ENCODE data around the gene AFG3L2. TPM values are rescaled to one million over a fixed set of nuclear protein-coding genes. Genes with fewer than 3 reads are reported as not detected.

The AFG3L2 gene
- total and polyA plus RNA-seq, 2 experiments from 2014 or later: 50.3 to 105 TPM

- Histone ChIP-seq H2AFZ (peak overlapping the region; percentile 74; the same call in 1 of the 2 replicates), H3K4me2 (no peak overlapping the region), H3K27me3 (ENCODE audit: insufficient read depth) (no peaks in the 10 kb centered on the region), H3K27ac (ENCODE audit: low read depth) (no peak overlapping the region), H3K79me2 (replicated peaks; ENCODE audit: insufficient read depth) (no peaks in the 10 kb centered on the region), H3K4me3 (no peak overlapping the region), H3K9me2 (ENCODE audit: insufficient read depth) (no peaks in the 10 kb centered on the region), H3K36me3 (ENCODE audit: insufficient read depth) (no peaks in the 10 kb centered on the region), H3K4me1 (ENCODE audit: insufficient read depth) (no peaks in the 10 kb centered on the region; the same call in 1 of the 2 replicates), H4K20me1 (replicated peaks; ENCODE audit: insufficient read depth) (no peaks in the 10 kb centered on the region), H3F3A (replicated peaks; ENCODE audit: low read depth) (no peaks in the 10 kb centered on the region)
- Mint-ChIP-seq H3K27ac (no peak overlapping the region), H3K4me3 (no peak overlapping the region), H3K4me1 (peaks cover 7% of the 10 kb centered on the region; the same call in 2 of the 3 replicates), H3K36me3 (ENCODE audit: low read depth) (no peaks in the 10 kb centered on the region), H3K27me3 (ENCODE audit: insufficient read depth, low read depth, poor library complexity) (peaks cover 17% of the 10 kb centered on the region), H3K9me3 (no peaks in the 10 kb centered on the region)
- peak; percentile 16; the same call in 2 of the 3 replicates for ATAC-seq
- TF ChIP-seq EZH2phosphoT487 (IDR thresholded peaks at IDR 0.05; ENCODE audit: unreplicated experiment) (no peak), REST (IDR thresholded peaks at IDR 0.05; ENCODE audit: unreplicated experiment) (no peak), EZH2 (IDR thresholded peaks at IDR 0.05; ENCODE audit: low read depth, unreplicated experiment) (no peak), ZNF331 (CRISPR knock-in tag; IDR thresholded peaks at IDR 0.05; ENCODE audit: low read depth) (no peak), STAT1 (IDR thresholded peaks at IDR 0.05; ENCODE audit: unreplicated experiment) (no peak)
- TF ChIP-seq, protein P1, sequence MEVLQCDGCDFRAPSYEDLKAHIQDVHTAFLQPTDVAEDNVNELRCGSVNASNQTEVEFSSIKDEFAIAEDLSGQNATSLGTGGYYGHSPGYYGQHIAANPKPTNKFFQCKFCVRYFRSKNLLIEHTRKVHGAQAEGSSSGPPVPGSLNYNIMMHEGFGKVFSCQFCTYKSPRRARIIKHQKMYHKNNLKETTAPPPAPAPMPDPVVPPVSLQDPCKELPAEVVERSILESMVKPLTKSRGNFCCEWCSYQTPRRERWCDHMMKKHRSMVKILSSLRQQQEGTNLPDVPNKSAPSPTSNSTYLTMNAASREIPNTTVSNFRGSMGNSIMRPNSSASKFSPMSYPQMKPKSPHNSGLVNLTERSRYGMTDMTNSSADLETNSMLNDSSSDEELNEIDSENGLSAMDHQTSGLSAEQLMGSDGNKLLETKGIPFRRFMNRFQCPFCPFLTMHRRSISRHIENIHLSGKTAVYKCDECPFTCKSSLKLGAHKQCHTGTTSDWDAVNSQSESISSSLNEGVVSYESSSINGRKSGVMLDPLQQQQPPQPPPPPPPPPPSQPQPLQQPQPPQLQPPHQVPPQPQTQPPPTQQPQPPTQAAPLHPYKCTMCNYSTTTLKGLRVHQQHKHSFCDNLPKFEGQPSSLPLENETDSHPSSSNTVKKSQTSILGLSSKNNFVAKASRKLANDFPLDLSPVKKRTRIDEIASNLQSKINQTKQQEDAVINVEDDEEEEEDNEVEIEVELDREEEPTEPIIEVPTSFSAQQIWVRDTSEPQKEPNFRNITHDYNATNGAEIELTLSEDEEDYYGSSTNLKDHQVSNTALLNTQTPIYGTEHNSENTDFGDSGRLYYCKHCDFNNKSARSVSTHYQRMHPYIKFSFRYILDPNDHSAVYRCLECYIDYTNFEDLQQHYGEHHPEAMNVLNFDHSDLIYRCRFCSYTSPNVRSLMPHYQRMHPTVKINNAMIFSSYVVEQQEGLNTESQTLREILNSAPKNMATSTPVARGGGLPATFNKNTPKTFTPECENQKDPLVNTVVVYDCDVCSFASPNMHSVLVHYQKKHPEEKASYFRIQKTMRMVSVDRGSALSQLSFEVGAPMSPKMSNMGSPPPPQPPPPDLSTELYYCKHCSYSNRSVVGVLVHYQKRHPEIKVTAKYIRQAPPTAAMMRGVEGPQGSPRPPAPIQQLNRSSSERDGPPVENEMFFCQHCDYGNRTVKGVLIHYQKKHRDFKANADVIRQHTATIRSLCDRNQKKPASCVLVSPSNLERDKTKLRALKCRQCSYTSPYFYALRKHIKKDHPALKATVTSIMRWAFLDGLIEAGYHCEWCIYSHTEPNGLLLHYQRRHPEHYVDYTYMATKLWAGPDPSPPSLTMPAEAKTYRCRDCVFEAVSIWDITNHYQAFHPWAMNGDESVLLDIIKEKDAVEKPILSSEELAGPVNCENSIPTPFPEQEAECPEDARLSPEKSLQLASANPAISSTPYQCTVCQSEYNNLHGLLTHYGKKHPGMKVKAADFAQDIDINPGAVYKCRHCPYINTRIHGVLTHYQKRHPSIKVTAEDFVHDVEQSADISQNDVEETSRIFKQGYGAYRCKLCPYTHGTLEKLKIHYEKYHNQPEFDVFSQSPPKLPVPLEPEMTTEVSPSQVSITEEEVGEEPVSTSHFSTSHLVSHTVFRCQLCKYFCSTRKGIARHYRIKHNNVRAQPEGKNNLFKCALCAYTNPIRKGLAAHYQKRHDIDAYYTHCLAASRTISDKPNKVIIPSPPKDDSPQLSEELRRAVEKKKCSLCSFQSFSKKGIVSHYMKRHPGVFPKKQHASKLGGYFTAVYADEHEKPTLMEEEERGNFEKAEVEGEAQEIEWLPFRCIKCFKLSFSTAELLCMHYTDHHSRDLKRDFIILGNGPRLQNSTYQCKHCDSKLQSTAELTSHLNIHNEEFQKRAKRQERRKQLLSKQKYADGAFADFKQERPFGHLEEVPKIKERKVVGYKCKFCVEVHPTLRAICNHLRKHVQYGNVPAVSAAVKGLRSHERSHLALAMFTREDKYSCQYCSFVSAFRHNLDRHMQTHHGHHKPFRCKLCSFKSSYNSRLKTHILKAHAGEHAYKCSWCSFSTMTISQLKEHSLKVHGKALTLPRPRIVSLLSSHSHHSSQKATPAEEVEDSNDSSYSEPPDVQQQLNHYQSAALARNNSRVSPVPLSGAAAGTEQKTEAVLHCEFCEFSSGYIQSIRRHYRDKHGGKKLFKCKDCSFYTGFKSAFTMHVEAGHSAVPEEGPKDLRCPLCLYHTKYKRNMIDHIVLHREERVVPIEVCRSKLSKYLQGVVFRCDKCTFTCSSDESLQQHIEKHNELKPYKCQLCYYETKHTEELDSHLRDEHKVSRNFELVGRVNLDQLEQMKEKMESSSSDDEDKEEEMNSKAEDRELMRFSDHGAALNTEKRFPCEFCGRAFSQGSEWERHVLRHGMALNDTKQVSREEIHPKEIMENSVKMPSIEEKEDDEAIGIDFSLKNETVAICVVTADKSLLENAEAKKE (CRISPR knock-in tag; IDR thresholded peaks at IDR 0.05): no peak
- no peak for DNase-seq (ENCODE audit: low spot score)
Measured at GRCh38 chr18:12397254-12397653, 20.2 kb upstream of the AFG3L2 start.
